Measurements from ENCODE around the gene MCC.

DNA sequence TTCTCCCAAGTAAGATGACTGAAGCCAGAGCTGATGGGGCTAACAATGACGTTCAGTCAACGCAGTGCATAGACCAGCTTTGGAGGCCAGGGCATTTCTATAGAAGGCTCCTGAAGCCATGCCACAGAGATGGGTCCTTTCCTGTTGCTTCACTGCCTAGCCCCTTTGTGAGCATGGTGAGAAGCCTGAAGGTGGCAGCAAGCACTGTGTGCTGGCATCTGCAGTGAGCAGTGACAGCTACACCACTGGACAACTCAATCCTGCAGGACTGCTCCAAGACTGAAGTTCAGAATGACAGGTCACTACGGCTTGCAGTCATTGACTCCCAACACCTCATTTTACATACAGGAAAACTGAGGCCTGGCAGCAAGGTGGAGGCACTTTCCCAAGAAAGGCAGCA is 282.4 kb downstream of the MCC start:
- TF ChIP-seq, protein P1, sequence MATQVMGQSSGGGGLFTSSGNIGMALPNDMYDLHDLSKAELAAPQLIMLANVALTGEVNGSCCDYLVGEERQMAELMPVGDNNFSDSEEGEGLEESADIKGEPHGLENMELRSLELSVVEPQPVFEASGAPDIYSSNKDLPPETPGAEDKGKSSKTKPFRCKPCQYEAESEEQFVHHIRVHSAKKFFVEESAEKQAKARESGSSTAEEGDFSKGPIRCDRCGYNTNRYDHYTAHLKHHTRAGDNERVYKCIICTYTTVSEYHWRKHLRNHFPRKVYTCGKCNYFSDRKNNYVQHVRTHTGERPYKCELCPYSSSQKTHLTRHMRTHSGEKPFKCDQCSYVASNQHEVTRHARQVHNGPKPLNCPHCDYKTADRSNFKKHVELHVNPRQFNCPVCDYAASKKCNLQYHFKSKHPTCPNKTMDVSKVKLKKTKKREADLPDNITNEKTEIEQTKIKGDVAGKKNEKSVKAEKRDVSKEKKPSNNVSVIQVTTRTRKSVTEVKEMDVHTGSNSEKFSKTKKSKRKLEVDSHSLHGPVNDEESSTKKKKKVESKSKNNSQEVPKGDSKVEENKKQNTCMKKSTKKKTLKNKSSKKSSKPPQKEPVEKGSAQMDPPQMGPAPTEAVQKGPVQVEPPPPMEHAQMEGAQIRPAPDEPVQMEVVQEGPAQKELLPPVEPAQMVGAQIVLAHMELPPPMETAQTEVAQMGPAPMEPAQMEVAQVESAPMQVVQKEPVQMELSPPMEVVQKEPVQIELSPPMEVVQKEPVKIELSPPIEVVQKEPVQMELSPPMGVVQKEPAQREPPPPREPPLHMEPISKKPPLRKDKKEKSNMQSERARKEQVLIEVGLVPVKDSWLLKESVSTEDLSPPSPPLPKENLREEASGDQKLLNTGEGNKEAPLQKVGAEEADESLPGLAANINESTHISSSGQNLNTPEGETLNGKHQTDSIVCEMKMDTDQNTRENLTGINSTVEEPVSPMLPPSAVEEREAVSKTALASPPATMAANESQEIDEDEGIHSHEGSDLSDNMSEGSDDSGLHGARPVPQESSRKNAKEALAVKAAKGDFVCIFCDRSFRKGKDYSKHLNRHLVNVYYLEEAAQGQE (IDR thresholded peaks at IDR 0.05; ENCODE audit: insufficient read depth in 1 of 2, low read depth in 2 of 2, low read length in 2 of 2), result no peak
- no peak for TF ChIP-seq POLR2AphosphoS5 (IDR thresholded peaks at IDR 0.05; ENCODE audit: low read depth, low read length)
- no peak for TF ChIP-seq TAF1 (IDR thresholded peaks at IDR 0.05; ENCODE audit: borderline replicate concordance, insufficient read depth, low read length)
- TF ChIP-seq SIN3A (IDR thresholded peaks at IDR 0.05; ENCODE audit: borderline replicate concordance, insufficient read depth, low read length), result no peak
